Lower leg skin (tissue), 4 donors: ENCODE measurements around the gene ATAD2B. TPM values are rescaled to one million over a fixed set of nuclear protein-coding genes. Genes with fewer than 3 reads are reported as not detected.

Experiments used
- DNase-seq, 2 donors: peaks; one replicate each; pipeline ENCODE4 v3.0.0-alpha.2; 2019; ENCODE audit warnings: low spot score in 2 of 2
- H3K4me3 ChIP-seq: fragments of 200-600 bp; sonication (generic); 2 replicates; pipeline ENCODE4 v1.5.1; 2017; ENCODE audit warnings: mild to moderate bottlenecking, low read depth; ENCODE audit not compliant: poor library complexity, severe bottlenecking
- POLR2A ChIP-seq, 2 donors: fragments of 450-650 bp; IDR thresholded peaks; one replicate each; pipeline ENCODE4 v1.6.1; 2016 to 2017; ENCODE audit warnings: antibody characterized with exemption in 2 of 2, mild to moderate bottlenecking in 1 of 2, moderate library complexity in 1 of 2
- WGBS, 2 donors: methylation state at CpG; one replicate each; pipeline ENCODE4 v1.1.5; 2018; 5-methylcytosine and 5-hydroxymethylcytosine counted together
- intact Hi-C: fragments of 100-400 bp; cut with DNase I; formaldehyde crosslinking; loops from one replicate; pipeline ENCODE4 v1.15.0; 2023; ENCODE audit warnings: low total_unique reads
- total RNA-seq, 4 donors: library from RNA; depleted of rRNA; stranded (reverse); fragments of >200 nt; gene quantifications; one replicate each; pipeline ENCODE4 v1.1.0, GENCODE V29; 2016
- TF ChIP-seq, protein P1 (sequence below), 3 donors: fragments of 450-650 bp; IDR thresholded peaks; one replicate each; pipeline ENCODE4 v1.5.1; 2016; ENCODE audit warnings: antibody characterized with exemption in 3 of 3, mild to moderate bottlenecking in 3 of 3, moderate library complexity in 2 of 3

The ATAD2B gene
- total RNA-seq, 4 donors from 2014 or later, result 23.2 to 31.1 (median 27.9) TPM

DNA sequence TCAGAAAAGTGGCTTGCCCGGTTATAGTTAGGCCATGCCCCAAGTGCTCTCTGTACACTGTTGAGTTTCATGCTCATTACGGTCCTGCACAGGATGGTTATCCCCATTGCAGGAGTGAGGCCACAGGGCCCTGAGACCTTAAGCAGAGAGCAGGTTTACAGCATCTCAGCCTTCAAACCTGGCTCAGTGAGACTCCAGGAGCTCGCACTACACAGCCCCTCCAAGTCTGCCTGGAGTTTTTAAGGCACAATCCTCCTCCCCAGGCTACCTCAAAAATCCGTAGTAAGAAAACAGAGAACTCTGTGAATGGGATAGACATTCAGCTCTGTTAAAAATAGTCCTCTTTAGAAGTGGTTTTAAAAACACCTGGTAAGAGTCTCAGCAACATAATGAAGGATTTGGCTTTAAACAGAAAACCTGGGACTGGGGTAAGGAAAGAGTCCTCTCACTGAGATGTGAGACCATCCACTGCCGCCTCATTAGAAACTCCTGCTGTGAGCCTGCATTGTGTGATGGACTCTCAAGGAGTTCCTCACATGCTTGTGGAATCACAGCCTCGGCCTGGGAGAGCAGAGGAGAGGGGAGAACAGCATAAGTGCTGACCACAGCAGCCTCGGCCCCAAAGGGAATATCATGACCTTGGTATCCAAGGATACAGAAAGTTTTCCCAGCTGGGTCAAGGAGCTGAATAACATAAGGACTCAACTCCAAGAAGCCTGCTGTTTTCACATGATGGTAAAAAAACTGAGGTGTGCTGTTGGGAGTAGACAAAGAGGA, 214.8 kb downstream of the ATAD2B start:
- no peak overlapping the region for H3K4me3 ChIP-seq
- intact Hi-C loops, result no loop called here
- no peak for DNase-seq
- TF ChIP-seq, protein P1, sequence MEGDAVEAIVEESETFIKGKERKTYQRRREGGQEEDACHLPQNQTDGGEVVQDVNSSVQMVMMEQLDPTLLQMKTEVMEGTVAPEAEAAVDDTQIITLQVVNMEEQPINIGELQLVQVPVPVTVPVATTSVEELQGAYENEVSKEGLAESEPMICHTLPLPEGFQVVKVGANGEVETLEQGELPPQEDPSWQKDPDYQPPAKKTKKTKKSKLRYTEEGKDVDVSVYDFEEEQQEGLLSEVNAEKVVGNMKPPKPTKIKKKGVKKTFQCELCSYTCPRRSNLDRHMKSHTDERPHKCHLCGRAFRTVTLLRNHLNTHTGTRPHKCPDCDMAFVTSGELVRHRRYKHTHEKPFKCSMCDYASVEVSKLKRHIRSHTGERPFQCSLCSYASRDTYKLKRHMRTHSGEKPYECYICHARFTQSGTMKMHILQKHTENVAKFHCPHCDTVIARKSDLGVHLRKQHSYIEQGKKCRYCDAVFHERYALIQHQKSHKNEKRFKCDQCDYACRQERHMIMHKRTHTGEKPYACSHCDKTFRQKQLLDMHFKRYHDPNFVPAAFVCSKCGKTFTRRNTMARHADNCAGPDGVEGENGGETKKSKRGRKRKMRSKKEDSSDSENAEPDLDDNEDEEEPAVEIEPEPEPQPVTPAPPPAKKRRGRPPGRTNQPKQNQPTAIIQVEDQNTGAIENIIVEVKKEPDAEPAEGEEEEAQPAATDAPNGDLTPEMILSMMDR (IDR thresholded peaks at IDR 0.05), result no peak
- TF ChIP-seq POLR2A (IDR thresholded peaks at IDR 0.05), result no peak
- WGBS, 2 donors, result 82 to 91% methylated on average over 7 of the region's 7 CpGs

DNA sequence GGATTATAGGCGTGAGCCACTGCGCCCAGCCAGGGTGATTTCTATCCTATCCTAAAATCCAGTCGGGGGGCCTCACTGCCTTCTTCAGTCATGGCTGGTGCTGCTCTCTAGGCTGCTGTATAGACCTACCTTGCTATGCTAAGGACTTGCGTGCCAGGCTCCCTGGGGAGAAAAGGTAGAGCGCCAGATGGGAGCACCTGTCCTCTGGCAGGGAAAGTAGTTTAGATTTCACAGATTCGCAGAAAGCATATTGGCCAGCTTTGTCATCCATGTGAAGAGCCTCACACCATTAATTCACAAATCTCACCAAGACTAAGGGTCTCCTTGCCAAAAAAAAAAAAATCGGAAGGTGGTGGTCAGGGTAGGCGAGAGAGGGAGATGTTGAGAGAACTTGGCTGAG, 217.6 kb downstream of the ATAD2B start:
- no peak for TF ChIP-seq POLR2A (IDR thresholded peaks at IDR 0.05)
- TF ChIP-seq, protein P1 (IDR thresholded peaks at IDR 0.05), result no peak
- DNase-seq, result no peak
- 97 to 98% methylated on average over 8 of the region's 8 CpGs for WGBS, 2 donors
- intact Hi-C loops, result no loop called here
- no peak overlapping the region for H3K4me3 ChIP-seq

DNA sequence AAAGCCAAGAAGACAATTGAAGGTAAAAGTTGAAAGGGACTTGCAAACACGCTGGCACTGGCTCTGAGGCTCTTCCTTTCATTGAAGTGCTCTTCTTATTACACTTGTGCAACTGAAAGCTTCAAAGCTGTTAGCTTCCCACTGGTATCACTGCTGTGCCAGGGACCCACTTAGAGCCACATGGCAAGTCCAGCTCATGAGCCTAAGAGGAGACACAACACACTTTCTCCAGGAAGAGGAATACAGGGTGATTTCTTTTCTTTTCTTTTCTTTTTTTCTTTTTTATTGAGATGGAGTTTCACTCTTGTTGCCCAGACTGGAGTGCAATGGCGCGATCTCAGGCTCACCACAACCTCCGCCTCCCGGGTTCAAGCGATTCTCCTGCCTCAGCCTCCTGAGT, 218.2 kb downstream of the ATAD2B start:
- no peak overlapping the region for H3K4me3 ChIP-seq
- TF ChIP-seq, protein P1 (IDR thresholded peaks at IDR 0.05), result no peak
- no peak for TF ChIP-seq POLR2A (IDR thresholded peaks at IDR 0.05)
- intact Hi-C loops, result no loop called here
- 98% methylated on average over 6 of the region's 6 CpGs for WGBS, 2 donors
- no peak for DNase-seq

DNA sequence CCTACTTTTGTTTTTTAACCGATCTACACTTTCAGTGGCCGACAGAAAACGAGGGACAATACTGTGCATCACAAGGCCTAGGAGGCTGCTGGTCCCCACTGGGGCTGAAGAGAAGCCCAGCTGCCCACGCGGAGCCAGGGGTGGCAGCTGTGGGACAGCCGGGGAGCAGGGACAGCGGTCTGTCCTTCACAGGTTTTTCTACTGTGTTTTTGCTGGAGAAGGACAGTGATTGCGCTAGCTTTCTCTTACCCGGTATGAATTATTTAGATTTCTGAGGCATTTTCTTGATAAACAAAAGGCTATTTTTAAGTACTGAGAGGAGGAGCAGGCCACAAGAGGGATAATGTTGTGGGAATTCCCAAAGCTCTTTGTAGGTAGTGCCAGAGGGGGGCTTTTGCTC, 219.8 kb downstream of the ATAD2B start:
- no peak for DNase-seq
- no peak for TF ChIP-seq POLR2A (IDR thresholded peaks at IDR 0.05)
- TF ChIP-seq, protein P1 (IDR thresholded peaks at IDR 0.05), result no peak
- no peak overlapping the region for H3K4me3 ChIP-seq
- intact Hi-C loops, result no loop called here
- WGBS, 2 donors, result 84 to 91% methylated on average over 9 of the region's 9 CpGs

DNA sequence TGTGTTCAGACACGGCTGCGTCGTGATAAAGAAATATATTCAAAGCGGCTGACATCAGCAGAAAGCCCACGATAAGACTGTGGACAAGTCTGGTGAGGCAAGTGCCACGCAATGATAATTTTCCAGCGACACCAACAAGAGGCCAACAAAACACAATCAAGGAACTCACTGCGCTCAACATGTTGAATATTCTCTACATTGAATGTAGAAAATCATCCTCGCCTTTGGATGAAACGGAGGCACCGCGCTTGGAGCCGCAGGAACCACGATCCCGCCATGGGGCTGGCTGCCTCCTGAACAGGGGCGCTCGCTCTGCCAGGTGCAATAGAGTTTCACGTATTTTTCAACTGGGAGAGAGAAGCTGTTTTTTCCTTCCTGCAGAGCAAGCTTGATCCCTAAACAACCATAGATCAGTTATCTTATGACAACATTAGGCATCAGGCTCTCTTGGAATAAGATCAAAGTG, 220.3 kb downstream of the ATAD2B start:
- H3K4me3 ChIP-seq, result no peak overlapping the region
- intact Hi-C loops, result no loop called here
- 97 to 98% methylated on average over 18 of the region's 18 CpGs for WGBS, 2 donors
- DNase-seq, result no peak
- no peak for TF ChIP-seq POLR2A (IDR thresholded peaks at IDR 0.05)
- TF ChIP-seq, protein P1 (IDR thresholded peaks at IDR 0.05), result no peak
